HG02759 (cell line): ENCODE results near the gene CCDC33.

ENCODE experiments used
- ATAC-seq: cut with Tn5 transposase; IDR thresholded peaks from one replicate; pipeline ENCODE4 v1.9.1; 2021; ENCODE audit warnings: mild to moderate bottlenecking, moderate library complexity; ENCODE audit not compliant: unreplicated experiment

The CCDC33 gene

GRCh38 chr15:74257623-74258022 lies 21.5 kb downstream of the CCDC33 start:
- ATAC-seq, result no peak

- no peak for ATAC-seq
Measured at GRCh38 chr15:74258456-74259291, 22.5 kb downstream of the CCDC33 start.

DNA sequence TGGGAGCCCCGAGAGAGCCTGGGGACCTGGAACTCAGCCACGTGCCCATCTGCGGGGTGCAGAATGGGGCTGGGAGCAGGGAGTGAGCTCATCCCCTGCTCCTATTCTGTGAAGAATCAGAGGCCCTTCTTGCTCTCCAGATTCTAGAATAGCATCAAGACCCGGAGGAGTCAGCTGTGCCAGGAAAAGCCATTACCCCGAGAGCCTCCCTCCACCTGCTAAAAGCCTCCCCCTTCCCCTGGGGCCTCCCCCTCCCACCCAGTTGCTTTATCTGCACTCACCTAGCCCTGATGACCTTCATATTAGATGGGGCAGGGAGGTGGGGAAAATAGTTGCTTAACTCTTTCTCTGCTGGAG lies 23.1 kb downstream of the CCDC33 start:
- ATAC-seq, result no peak

GRCh38 chr15:74259821-74260607 lies 23.9 kb downstream of the CCDC33 start:
- no peak for ATAC-seq

GRCh38 chr15:74261041-74261440 lies 24.9 kb downstream of the CCDC33 start:
- ATAC-seq, result no peak

- no peak for ATAC-seq
Measured at GRCh38 chr15:74261685-74262084, 25.6 kb downstream of the CCDC33 start.

- no peak for ATAC-seq
Measured at GRCh38 chr15:74262151-74262550, 26.0 kb downstream of the CCDC33 start.

DNA sequence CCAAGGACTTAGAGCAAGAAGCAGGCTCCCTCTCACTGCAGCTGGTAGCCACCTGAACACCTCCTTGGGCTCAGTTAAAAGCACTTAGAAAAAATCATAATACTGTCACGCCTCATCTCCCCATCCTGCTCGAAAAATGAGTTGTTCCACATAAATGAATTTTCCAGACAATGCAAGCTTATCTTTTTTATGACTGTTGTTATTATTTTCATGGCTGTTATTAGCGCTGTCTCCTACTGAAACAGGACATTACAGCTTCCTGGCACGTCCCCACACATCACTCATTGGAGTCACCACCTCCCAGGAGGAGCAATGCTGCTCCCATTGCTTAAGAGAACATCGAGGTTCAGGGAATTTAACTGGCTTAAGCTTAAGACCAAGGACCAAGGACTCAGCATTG lies 26.5 kb downstream of the CCDC33 start:
- ATAC-seq, result no peak

DNA sequence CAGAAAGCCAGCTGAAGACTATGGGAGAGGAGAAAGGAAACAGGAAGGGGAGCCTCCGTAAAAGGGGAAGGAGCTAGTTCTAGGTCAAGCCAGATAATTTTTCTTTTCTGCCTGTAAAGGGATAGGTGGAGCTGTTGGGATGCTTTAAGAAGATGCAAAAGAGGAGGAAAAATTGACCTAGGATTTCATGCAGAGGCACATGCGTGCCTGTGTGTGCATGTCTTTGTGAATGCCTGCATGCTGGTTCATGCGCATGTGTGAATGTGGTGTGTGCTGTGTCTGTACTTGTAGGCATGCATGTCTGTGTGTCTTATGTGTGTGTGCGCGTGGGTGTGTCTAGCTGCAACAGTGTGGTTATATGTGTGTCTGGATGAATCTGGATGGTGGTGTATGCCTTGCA lies 27.3 kb downstream of the CCDC33 start:
- no peak for ATAC-seq

GRCh38 chr15:74264081-74264501 lies 28.0 kb downstream of the CCDC33 start:
- ATAC-seq, result no peak

DNA sequence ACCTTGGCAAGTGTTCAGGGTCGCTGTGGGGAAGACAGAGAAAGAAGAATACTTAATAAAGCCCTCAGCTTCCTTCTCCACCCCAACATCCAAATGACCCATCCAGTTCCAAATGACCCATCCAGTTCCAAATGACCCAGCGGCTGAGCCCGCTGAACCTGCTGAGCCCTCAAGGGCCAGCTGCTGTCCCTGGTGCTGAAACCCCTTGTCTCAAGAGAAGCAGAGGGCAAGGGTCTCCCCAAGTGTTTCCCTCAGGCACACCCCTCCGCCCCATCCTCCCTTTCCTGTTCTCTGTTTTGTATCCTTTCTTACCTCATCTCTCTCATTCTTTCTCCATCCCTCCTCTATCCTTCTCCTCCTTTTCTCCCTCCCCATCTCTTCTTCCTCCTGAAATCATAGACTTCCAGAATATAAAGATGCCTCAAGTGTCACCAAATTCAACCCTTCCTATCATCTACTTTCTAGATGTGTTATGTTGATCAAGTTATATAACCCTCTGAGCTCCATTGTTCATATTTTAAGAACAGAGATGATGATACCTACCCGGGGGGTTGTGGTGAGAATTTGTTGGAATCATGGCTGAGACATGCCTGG lies 29.0 kb downstream of the CCDC33 start:
- no peak for ATAC-seq

DNA sequence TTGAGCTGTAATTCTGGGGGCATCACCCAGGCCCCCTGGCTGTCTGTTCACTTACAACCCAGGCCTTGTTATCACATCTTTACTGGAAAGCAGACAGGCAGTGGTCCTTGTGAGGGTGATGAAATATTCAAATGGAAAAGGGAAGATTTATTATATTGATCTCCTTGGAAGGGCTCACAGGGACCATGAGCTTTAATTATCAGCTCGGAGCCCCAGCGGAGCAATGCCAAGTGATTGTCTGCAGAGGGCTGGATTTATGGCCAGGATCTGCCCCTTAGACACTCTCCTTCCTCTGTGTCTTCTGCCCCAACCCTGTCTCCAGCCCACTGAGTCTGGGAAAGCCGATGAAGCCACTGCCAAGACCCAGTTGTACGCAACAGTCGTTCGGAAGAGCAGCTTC lies 31.9 kb downstream of the CCDC33 start:
- no peak for ATAC-seq

- no peak for ATAC-seq
Measured at GRCh38 chr15:74269362-74270035, 33.4 kb downstream of the CCDC33 start.

- ATAC-seq, result no peak
Measured at GRCh38 chr15:74270155-74270554, 34.0 kb downstream of the CCDC33 start.

GRCh38 chr15:74270854-74271520 lies 34.9 kb downstream of the CCDC33 start:
- no peak for ATAC-seq

DNA sequence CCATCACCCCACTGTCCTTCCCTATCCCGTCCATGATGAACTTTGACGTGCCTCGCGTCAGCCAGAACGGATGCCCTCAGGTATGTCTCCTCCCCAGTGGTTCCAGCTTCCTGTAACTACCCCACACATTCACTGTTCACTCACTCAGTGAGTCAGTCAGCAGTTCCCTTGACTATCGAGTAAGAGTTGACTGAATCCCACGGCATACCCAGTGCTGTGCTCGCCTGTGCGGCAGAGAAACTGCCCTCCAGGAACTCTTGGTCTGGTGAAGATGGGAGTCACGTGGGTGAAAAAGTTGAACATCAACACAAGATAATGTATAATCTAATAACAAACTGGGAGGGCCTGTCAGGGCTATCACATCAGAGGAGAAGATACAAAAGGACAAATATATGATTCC lies 36.7 kb downstream of the CCDC33 start:
- no peak for ATAC-seq

DNA sequence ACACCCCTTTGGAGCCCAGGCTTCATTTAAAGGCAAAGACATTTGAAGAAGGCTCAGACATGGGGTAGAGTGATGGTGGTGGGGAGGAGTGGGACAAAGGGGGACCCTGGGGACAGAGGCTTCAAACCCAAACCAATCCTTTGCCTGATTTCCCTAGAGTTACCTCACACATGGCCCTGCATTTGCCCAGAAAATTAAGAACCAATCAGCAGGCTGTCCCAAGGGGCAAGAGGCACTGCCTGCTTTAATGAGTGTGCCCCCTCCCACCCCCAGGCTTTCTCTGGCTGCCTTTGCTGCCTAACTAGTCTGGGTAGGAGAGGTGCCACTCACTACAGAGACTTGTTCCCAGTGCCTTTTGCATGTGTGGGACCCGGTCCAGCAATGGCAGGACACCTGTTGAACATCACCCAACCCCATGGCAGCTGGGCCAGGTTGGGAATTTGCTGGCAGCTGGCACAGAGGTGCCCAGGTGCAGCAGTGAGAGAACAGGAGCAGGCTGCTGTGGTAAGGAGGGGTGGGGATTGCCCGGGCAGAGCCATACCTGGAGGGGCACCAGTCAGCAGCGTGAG lies 38.4 kb downstream of the CCDC33 start:
- no peak for ATAC-seq

GRCh38 chr15:74275957-74276356 lies 39.8 kb downstream of the CCDC33 start:
- ATAC-seq, result no peak

DNA sequence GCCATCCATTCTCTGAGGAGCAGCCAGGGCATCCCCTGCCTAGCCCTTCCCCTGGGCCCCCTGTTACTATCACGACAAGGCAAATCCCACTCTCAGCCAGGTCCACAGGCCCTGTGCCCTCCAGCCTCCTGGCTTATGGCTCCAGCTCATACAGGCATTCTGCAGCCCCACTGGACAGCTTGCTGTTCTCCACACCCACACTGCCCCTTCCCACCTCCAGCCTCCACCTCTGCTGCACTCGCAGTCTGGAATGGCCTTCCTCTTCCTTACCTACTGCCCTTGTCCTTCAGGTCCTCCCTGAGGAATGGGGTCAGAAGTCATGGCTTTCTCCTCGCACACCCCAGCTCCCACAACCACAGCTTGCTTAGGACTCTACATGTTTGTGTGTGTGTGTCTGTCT lies 40.4 kb downstream of the CCDC33 start:
- ATAC-seq, result no peak

DNA sequence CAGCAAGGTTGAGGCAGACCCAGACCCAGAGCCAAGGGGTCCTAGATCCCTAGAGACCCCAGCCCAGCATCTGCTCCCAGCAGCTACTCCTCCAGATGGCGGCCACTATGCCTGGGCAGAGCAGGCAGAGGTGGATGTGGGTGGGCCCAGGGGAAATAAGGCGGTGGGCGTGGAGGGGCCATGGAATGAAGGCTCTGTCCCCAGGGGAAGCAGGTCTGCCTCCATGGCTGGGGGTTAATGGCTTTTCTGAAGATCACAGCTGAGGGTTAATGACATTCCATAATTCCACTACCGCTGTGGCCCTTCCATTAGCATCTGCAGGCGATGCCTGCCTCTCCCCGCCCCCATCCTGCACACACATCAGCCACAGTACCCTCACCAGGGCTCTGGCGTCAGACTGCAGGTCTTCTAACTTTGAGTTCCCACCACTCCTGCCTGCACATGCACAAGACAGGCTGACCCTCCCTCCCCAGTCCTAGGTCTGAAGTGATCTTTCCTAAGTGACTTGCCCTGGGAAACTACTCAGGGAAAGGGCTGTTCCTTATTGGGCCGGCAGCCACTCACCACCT lies 41.2 kb downstream of the CCDC33 start:
- ATAC-seq, result no peak
